Thymus (tissue), 11 donors: ENCODE data around the gene LGI1. TPM values are rescaled to one million over a fixed set of nuclear protein-coding genes. Genes with fewer than 3 reads are reported as not detected.
A peak's percentile ranks its signal among the peaks of the same experiment; 100 is the strongest.

Experiments
- DNase-seq, 9 donors: peaks; one replicate each; pipeline ENCODE4 v3.0.0-alpha.2; 2013; ENCODE audit warnings: low spot score in 9 of 9, low read depth in 6 of 9, missing footprints in 1 of 9
- H3K27ac ChIP-seq, 2 donors: one replicate each; pipeline ENCODE4 v1.5.1; 2013; ENCODE audit warnings: control low read depth in 1 of 2, low read depth in 1 of 2, low read length in 1 of 2, mild to moderate bottlenecking in 1 of 2, moderate library complexity in 1 of 2
- H3K27me3 ChIP-seq, 2 donors: one replicate each; pipeline ENCODE4 v1.5.1; 2013; ENCODE audit warnings: low read length in 1 of 2; ENCODE audit not compliant: control insufficient read depth in 2 of 2, insufficient read depth in 1 of 2
- H3K36me3 ChIP-seq, 2 donors: one replicate each; pipeline ENCODE4 v1.5.1; 2013; ENCODE audit warnings: low read length in 1 of 2, mild to moderate bottlenecking in 1 of 2, moderate library complexity in 1 of 2; ENCODE audit not compliant: control insufficient read depth in 2 of 2, insufficient read depth in 2 of 2
- H3K4me1 ChIP-seq, 2 donors: one replicate each; pipeline ENCODE4 v1.5.1; 2013; ENCODE audit warnings: low read length in 2 of 2; ENCODE audit not compliant: control insufficient read depth in 2 of 2, insufficient read depth in 2 of 2
- H3K4me3 ChIP-seq, 2 donors: one replicate each; pipeline ENCODE4 v1.5.1; 2013; ENCODE audit warnings: low read length in 2 of 2, control low read depth in 1 of 2, mild to moderate bottlenecking in 1 of 2
- H3K9me3 ChIP-seq, 2 donors: one replicate each; pipeline ENCODE4 v1.5.1; 2013; ENCODE audit warnings: low read length in 1 of 2, mild to moderate bottlenecking in 1 of 2; ENCODE audit not compliant: control insufficient read depth in 2 of 2, insufficient read depth in 1 of 2
- WGBS: extraction: QIAGEN DNeasy Blood & Tissue Kit; methylation state at CpG from one replicate; pipeline ENCODE4 v1.1.7; 2013; 5-methylcytosine and 5-hydroxymethylcytosine counted together
- polyA plus RNA-seq: library from polyadenylated mRNA; stranded (reverse); fragments of 200-250 nt; gene quantifications from one replicate; pipeline ENCODE4 v1.2.3, GENCODE V29; 2013
- total RNA-seq: library from RNA; stranded (reverse); fragments of 120-200 nt; gene quantifications from one replicate; pipeline ENCODE4 v1.2.4, GENCODE V29; 2013
- donor health status: healthy.

LGI1 gene
- total and polyA plus RNA-seq, 2 donors = 0.18 to 0.28 TPM

DNA sequence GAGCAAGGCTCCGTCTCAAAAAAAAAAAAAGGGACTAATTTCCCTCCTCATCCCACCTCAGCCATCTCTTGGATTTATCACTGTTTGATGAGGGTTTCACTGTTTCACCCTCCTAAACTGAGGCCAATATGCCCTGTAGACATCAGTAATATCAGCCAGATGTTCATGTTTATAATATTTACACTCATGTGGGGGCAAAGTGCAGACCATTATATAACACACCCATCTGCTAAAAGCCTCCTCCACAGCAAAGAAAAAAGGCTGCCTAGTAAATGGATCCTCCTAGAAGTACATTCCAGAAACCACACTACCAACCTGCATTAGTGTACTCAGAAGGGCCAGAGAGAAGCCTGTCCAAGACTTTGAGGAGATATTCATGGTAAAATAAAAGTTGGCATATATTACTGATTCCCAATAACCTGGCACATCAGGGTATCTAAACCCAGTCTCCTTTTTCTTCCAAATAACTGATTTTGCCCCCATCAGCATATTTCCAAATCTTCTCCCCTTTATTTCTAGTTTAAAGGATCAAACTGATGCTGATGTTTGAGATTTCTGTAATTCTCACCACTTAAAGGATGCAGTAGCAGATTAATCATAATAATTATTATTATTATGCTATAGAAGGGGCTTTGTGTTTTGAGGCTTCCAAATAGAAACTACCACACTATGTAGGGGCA, 55.1 kb downstream of the LGI1 start:
- DNase-seq = no peak
- H3K9me3 ChIP-seq = no peaks in the 10 kb centered on the region
- peaks cover 0 to 13% of the 10 kb centered on the region in 2 donors for H3K27me3 ChIP-seq
- 90% methylated on average over 1 of the region's 1 CpG for WGBS
- H3K4me3 ChIP-seq = no peak overlapping the region
- no peaks in the 10 kb centered on the region for H3K4me1 ChIP-seq
- no peak overlapping the region for H3K27ac ChIP-seq
- H3K36me3 ChIP-seq = no peaks in the 10 kb centered on the region

DNA sequence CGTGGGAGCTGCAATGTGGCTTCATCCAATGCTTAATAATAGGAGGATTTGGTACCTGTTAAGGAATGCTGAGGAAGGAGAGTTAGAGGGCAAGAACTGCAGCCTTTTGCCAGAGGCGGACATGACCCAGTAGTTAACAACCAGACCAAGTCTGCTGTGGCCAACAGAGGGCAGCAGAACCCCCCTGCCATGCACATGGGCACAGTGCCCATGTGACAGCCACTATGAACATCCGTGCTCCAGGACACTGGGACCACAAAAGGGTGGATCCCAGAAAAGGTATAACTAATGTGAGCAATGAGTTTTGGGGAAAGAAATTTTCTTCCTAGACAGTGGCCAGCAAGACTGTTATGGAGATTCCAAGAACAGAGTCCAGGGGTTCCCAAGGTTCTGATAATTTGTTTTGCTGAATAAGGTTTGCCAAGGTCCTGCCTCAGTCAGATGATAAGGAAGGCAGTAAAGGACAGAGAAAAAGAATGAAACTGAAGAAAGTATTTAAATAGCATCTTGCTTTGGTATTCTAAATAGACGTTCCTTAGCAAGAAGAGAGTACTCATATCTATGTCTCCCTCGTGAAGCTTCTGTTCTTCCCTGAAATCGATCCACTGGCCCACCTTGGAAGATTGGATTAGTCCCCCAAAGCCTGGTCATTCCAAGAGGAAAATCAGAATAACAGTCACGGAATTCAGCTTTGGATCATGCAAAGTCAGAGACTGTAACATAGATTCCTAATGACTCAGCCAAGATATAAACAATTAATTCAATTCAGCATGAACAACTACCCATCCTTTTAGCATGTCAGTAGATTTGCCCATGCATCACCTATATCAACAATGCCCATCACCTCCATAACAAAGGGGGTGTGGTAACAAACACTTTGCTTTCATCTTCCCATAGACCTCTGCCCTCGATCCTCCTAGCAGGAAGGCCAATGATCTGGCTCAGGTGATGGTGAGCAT, 56.0 kb downstream of the LGI1 start:
- WGBS = 74% methylated on average over 8 of the region's 8 CpGs
- H3K27me3 ChIP-seq = peaks cover 4 to 15% of the 10 kb centered on the region in 2 donors
- peak in 2 of 9 donors; percentile 33 to 36 for DNase-seq
- no peaks in the 10 kb centered on the region for H3K4me1 ChIP-seq
- no peaks in the 10 kb centered on the region for H3K9me3 ChIP-seq
- H3K4me3 ChIP-seq = no peak overlapping the region
- H3K36me3 ChIP-seq = no peaks in the 10 kb centered on the region
- H3K27ac ChIP-seq = no peak overlapping the region

DNA sequence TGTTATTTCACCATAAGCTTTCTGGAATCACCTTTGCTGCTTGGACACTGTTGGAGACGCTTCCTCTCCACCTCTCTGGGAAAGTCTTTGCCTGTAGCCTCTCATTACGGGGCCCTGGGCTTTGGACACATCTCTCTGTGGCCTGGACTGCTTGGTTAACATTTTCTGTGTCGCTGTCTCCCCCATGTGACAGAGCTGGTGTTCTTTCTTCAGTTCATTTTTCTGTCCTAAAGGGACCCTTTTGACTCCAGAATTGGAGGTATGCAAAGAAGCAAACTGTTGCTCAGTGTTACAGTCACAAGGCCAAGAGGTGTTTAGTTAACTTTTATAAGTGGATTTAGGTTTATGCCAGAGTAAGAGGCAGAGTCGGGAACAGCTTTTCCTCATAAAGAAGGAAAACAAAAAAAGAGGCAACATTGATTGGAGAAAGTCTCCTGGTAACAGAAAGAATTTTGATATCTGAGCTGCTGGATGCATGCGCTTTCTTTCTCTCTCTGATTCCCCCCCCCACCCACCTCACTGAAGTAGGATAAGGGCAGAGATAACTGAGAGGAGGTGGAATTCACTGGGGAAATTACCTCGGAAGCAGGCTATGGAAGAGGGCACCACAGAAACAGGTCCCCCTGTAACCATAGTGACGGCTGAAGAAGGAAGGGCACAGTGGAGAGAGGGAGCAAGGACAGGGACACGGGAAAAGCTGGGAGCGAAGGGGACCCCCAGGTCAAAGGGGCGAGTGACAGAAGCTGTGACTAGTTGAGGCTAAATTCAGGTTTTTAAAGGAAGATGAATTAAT, 57.8 kb downstream of the LGI1 start:
- H3K9me3 ChIP-seq = no peaks in the 10 kb centered on the region
- DNase-seq = no peak
- H3K4me3 ChIP-seq = no peak overlapping the region
- H3K4me1 ChIP-seq = no peaks in the 10 kb centered on the region
- H3K36me3 ChIP-seq = no peaks in the 10 kb centered on the region
- 58% methylated on average over 10 of the region's 10 CpGs for WGBS
- peaks cover 4 to 15% of the 10 kb centered on the region in 2 donors for H3K27me3 ChIP-seq
- no peak overlapping the region for H3K27ac ChIP-seq

DNA sequence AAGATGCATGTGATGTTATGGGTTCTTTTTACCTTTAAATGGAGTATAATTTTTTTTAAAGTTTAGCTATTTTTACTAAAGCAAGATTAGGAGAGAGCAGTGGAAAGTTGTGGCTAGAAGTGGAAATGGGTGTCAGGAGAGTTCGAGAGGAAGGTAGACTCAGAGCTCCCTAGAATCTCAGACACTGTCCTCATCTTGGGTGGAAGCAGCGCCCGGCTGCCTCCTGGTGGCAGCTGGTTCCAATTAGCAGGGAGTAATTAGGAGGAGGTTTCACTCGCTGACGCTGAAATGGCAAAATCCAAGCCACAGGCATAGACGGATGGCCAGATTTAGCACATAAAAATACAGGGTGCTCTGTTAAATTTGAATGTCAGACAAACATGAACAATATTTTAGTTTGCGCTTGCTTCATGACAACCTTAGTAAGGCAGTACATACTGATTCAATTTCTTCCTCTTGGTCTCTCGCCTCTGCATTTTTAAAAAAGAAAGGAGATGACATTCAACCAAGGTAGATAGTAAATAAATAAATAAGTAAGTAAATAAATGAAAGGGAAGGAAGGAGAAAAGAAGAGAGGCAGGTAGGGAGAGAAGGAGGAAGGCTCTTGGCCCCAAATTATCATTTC, 58.5 kb downstream of the LGI1 start:
- peak in 3 of 9 donors; percentile 4 to 36 (median 21) for DNase-seq
- H3K36me3 ChIP-seq = no peaks in the 10 kb centered on the region
- no peak overlapping the region for H3K4me3 ChIP-seq
- no peaks in the 10 kb centered on the region for H3K9me3 ChIP-seq
- H3K4me1 ChIP-seq = no peaks in the 10 kb centered on the region
- peaks cover 4 to 15% of the 10 kb centered on the region in 2 donors for H3K27me3 ChIP-seq
- H3K27ac ChIP-seq = no peak overlapping the region
- WGBS = 18% methylated on average over 8 of the region's 8 CpGs

DNA sequence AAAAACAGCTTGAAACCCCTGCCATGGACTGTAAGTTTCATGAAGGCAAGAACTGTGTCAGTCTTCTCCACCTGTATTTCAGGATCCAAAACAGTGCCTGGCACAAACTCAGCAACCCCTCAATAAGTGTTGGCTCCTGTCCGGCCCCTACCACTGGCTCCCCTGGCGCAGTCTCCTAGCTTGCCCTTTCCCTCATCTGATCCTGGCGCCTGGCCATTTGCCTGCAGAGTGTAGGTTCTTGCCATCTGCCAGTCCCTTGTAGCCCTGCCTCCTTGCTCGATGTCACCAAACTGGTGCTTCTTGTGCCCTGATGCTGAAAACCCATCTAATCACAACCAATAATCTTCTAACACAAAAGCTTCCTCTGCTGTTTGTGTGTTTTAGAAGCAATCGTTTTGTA, 60.4 kb downstream of the LGI1 start:
- DNase-seq = no peak
- H3K36me3 ChIP-seq = no peaks in the 10 kb centered on the region
- no peak overlapping the region for H3K4me3 ChIP-seq
- H3K27ac ChIP-seq = no peak overlapping the region
- no peaks in the 10 kb centered on the region for H3K4me1 ChIP-seq
- H3K27me3 ChIP-seq = peaks cover 4 to 15% of the 10 kb centered on the region in 2 donors
- WGBS = 93% methylated on average over 5 of the region's 5 CpGs
- H3K9me3 ChIP-seq = no peaks in the 10 kb centered on the region

DNA sequence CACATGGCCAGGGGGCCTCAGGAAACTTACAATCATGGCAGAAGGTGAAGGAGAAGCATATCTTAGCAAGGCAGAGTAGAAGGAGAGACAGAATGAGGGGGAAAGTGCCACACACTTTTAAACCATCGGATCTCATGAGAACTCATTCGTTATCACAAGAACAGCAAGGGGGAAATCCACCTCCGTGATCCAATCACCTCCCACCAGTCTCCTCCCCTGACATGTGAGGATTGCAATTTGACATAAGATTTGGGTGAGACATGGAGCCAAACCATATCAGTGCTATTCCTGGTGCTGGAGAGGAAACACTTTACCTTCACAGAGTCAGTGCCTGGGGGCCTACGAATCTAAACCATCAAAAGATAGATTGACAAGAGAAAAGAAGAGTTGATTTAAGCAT, 61.8 kb downstream of the LGI1 start:
- no peaks in the 10 kb centered on the region for H3K9me3 ChIP-seq
- WGBS = 89% methylated on average over 4 of the region's 4 CpGs
- H3K4me1 ChIP-seq = no peaks in the 10 kb centered on the region
- H3K36me3 ChIP-seq = no peaks in the 10 kb centered on the region
- H3K4me3 ChIP-seq = no peak overlapping the region
- no peak overlapping the region for H3K27ac ChIP-seq
- no peak for DNase-seq
- peaks cover 4 to 15% of the 10 kb centered on the region in 2 donors for H3K27me3 ChIP-seq

DNA sequence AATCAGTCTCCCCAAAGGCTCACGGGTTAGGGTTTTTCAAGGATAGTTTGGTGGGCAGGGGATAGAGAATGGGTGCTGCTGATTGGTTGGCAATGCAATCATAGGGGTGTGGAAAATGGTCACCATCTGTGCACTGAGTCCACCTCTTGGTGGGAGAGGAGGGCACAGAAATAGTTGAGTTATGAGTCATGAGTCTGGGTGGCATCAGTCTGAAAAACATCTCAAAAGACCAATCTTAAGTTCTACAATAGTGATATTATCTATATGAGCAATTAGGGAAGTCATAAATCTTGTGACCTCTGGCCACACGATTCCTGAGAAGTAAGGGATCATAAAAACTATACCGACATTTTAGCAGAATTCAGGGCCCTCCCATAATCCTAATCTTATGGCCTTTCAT, 62.7 kb downstream of the LGI1 start:
- no peak overlapping the region for H3K4me3 ChIP-seq
- no peaks in the 10 kb centered on the region for H3K4me1 ChIP-seq
- H3K36me3 ChIP-seq = no peaks in the 10 kb centered on the region
- H3K27me3 ChIP-seq = peaks cover 4 to 15% of the 10 kb centered on the region in 2 donors
- 47% methylated on average over 3 of the region's 3 CpGs for WGBS
- H3K27ac ChIP-seq = no peak overlapping the region
- no peak for DNase-seq
- H3K9me3 ChIP-seq = no peaks in the 10 kb centered on the region

DNA sequence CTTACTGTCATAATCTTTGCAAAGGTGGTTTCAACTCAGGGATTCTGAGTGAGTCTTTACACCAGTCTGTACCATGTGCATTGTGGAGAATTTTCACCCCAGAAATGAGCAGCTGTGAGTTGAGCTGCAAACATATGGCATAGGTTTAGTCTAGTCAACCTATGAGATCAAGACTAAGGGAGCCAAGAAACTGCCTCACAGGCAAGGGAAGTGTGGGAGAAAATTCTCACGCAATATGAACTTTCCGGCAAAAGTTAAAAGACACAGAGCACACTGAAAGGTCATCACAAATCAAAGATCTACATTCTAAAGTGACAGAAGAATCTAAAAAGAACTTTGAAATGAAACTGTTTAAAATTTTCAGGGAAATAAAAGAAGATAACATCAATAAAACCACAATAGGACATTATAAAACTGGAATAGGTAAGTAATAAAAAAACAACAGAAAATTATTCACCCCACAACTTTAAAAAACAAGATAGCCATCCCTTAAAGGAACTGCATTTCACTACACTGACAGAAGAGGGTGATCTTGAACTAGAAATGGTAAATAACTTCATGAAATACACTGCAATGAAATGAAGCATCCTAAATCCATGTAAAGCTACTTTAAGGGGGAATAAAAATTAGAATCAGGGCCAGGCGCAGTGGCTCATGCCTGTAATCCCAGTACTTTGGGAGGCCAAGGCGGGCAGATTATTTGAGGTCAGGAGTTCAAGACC, 63.5 kb downstream of the LGI1 start:
- 94% methylated on average over 4 of the region's 4 CpGs for WGBS
- H3K9me3 ChIP-seq = no peaks in the 10 kb centered on the region
- peaks cover 4 to 11% of the 10 kb centered on the region in 2 donors for H3K27me3 ChIP-seq
- H3K4me3 ChIP-seq = no peak overlapping the region
- no peaks in the 10 kb centered on the region for H3K36me3 ChIP-seq
- peaks cover 0 to under 1% of the 10 kb centered on the region in 2 donors for H3K4me1 ChIP-seq
- H3K27ac ChIP-seq = no peak overlapping the region
- DNase-seq = peak in 1 of 9 donors; percentile 21
